ENCODE results near the gene LAMA3. TPM values are rescaled to one million over a fixed set of nuclear protein-coding genes. Genes with fewer than 3 reads are reported as not detected.
A peak's percentile ranks its signal among the peaks of the same experiment; 100 is the strongest.

LAMA3 gene
- polyA plus RNA-seq, 1 of the 3 experiments (the other 2 are of a cell fraction), result 3.5 TPM

DNA sequence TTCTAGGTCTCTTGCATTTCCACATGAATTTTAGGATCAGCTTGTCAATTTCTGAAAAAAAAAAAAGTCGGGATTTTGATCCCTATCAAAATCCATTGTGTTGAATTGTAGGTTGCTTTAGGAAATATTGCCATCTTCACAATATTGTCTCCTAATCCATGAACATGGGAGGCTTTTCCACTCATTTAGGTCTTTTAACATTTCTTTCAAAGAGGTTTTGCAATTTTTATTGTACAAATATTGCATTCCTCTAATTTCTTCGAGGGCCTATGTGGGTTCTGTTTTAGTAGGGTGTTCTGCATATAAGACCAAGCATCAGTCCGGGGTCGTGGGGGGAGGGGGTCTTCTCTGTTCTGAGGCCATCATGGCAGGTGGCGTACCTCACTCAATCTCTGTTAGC, 725 bp upstream of the LAMA3 start:
- Histone ChIP-seq H3K4me3 (ENCODE audit: low read depth in 2 of 2, low read length in 1 of 2) (peak overlapping the region in 1 of 2 experiments; percentile 64; a peak in 1 of 4 replicates), H3K9me2 (no peaks in the 10 kb centered on the region), H3K79me2 (ENCODE audit: insufficient read depth) (no peaks in the 10 kb centered on the region), H4K20me1 (ENCODE audit: insufficient read depth) (no peaks in the 10 kb centered on the region), H3K36me3 (replicated peaks in 1 of 2; ENCODE audit: control insufficient read depth in 1 of 2, insufficient read depth in 2 of 2, low read length in 1 of 2) (no peaks in the 10 kb centered on the region), H3F3A (replicated peaks; ENCODE audit: insufficient read depth) (no peaks in the 10 kb centered on the region), H3K4me2 (peak overlapping the region; percentile 89), H3K9me3 (no peaks in the 10 kb centered on the region), H3K9ac (no peak overlapping the region), H2AFZ (ENCODE audit: low read depth) (no peak overlapping the region), H3K4me1 (ENCODE audit: control insufficient read depth in 1 of 2, insufficient read depth in 2 of 2, low read depth in 1 of 2, low read length in 1 of 2) (peaks cover 3 to 10% of the 10 kb centered on the region in 2 experiments; a peak in 2 of 4 replicates), H3K27me3 (ENCODE audit: insufficient read depth) (no peaks in the 10 kb centered on the region), H3K27ac (ENCODE audit: low read depth in 2 of 2, low read length in 1 of 2) (no peak overlapping the region)
- ChIA-PET CTCF (interaction anchor here (2.2 kb wide), 1 partner anchor 15 kb away, joined by 12 read pairs; no protein-coding TSS in a partner anchor), POLR2A (no interaction called here)
- TF ChIP-seq EZH2phosphoT487 (IDR thresholded peaks at IDR 0.05; ENCODE audit: borderline replicate concordance, low read depth), result no peak
- no peak for TF ChIP-seq TCF12 (IDR thresholded peaks at IDR 0.05)
- TF ChIP-seq TEAD4 (IDR thresholded peaks at IDR 0.05; ENCODE audit: borderline replicate concordance, insufficient read depth), result no peak
- no peak for TF ChIP-seq EP300 (IDR thresholded peaks at IDR 0.05; ENCODE audit: borderline replicate concordance in 1 of 2, low read depth in 1 of 2, low read length in 1 of 2)
- TF ChIP-seq, protein P1, sequence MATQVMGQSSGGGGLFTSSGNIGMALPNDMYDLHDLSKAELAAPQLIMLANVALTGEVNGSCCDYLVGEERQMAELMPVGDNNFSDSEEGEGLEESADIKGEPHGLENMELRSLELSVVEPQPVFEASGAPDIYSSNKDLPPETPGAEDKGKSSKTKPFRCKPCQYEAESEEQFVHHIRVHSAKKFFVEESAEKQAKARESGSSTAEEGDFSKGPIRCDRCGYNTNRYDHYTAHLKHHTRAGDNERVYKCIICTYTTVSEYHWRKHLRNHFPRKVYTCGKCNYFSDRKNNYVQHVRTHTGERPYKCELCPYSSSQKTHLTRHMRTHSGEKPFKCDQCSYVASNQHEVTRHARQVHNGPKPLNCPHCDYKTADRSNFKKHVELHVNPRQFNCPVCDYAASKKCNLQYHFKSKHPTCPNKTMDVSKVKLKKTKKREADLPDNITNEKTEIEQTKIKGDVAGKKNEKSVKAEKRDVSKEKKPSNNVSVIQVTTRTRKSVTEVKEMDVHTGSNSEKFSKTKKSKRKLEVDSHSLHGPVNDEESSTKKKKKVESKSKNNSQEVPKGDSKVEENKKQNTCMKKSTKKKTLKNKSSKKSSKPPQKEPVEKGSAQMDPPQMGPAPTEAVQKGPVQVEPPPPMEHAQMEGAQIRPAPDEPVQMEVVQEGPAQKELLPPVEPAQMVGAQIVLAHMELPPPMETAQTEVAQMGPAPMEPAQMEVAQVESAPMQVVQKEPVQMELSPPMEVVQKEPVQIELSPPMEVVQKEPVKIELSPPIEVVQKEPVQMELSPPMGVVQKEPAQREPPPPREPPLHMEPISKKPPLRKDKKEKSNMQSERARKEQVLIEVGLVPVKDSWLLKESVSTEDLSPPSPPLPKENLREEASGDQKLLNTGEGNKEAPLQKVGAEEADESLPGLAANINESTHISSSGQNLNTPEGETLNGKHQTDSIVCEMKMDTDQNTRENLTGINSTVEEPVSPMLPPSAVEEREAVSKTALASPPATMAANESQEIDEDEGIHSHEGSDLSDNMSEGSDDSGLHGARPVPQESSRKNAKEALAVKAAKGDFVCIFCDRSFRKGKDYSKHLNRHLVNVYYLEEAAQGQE (IDR thresholded peaks at IDR 0.05; ENCODE audit: low read depth, low read length), result no peak
- TF ChIP-seq, protein P2, sequence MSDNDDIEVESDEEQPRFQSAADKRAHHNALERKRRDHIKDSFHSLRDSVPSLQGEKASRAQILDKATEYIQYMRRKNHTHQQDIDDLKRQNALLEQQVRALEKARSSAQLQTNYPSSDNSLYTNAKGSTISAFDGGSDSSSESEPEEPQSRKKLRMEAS (IDR thresholded peaks at IDR 0.05; ENCODE audit: low read depth), result no peak
- no peak for TF ChIP-seq RCOR1 (IDR thresholded peaks at IDR 0.05; ENCODE audit: low read length)
- no peak for TF ChIP-seq JUND (IDR thresholded peaks at IDR 0.05)
- TF ChIP-seq, protein P3, sequence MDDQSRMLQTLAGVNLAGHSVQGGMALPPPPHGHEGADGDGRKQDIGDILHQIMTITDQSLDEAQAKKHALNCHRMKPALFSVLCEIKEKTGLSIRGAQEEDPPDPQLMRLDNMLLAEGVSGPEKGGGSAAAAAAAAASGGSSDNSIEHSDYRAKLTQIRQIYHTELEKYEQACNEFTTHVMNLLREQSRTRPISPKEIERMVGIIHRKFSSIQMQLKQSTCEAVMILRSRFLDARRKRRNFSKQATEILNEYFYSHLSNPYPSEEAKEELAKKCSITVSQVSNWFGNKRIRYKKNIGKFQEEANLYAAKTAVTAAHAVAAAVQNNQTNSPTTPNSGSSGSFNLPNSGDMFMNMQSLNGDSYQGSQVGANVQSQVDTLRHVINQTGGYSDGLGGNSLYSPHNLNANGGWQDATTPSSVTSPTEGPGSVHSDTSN (IDR thresholded peaks at IDR 0.05), result no peak
- WGBS (ENCODE audit: low lambda C conversion rate), result 58% methylated on average over 5 of the region's 5 CpGs
- DNase-seq, result no peak

DNA sequence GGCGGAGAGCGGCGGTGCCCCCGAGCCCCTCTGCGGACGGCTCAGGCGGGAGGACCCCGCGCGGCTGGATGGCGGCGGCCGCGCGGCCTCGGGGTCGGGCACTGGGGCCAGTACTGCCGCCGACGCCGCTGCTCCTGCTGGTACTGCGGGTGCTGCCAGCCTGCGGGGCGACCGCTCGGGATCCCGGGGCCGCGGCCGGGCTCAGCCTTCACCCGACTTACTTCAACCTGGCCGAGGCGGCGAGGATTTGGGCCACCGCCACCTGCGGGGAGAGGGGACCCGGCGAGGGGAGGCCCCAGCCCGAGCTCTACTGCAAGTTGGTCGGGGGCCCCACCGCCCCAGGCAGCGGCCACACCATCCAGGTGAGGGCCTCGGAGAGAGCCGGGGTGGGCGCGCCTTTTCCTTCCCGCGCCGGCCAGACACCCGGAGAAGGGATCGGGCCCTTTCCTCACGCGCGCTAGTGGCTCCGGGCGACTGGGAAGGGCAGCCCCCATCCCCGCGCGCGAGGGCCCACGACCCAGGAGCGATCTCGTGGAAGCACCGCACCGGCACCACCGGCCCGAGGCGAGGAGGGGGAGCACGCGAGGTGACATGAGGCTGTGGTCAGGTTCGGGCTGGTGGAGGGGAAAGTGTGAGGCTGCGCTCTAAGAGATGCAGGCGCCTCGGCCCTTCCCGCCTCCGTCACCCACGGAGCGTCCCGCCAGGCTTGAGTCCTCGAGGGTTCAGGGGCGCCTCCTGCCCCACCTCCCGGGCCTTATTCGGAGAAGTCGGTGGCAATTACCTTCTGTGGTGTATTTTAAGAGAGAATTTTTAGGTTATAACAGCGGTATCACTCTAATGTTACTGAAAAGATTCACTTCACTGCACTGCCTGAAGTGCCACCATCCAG, 607 bp downstream of the LAMA3 start:
- Histone ChIP-seq H3K4me3 (ENCODE audit: low read depth in 2 of 2, low read length in 1 of 2) (peak overlapping the region; percentile 60 to 64), H3K4me2 (peak overlapping the region; percentile 89), H3K79me2 (ENCODE audit: insufficient read depth) (no peaks in the 10 kb centered on the region), H2AFZ (ENCODE audit: low read depth) (peak overlapping the region; percentile 47), H3F3A (replicated peaks; ENCODE audit: insufficient read depth) (no peaks in the 10 kb centered on the region), H3K27ac (ENCODE audit: low read depth in 2 of 2, low read length in 1 of 2) (no peak overlapping the region), H3K9ac (peak overlapping the region; percentile 32; the same call in 1 of the 2 replicates), H3K4me1 (ENCODE audit: control insufficient read depth in 1 of 2, insufficient read depth in 2 of 2, low read depth in 1 of 2, low read length in 1 of 2) (peaks cover 2 to 13% of the 10 kb centered on the region in 2 experiments; a peak in 2 of 4 replicates), H3K9me3 (no peaks in the 10 kb centered on the region), H3K9me2 (no peaks in the 10 kb centered on the region), H4K20me1 (ENCODE audit: insufficient read depth) (no peaks in the 10 kb centered on the region), H3K36me3 (replicated peaks in 1 of 2; ENCODE audit: control insufficient read depth in 1 of 2, insufficient read depth in 2 of 2, low read length in 1 of 2) (no peaks in the 10 kb centered on the region), H3K27me3 (ENCODE audit: insufficient read depth) (no peaks in the 10 kb centered on the region)
- ChIA-PET CTCF (interaction anchor here (0.6 to 2.2 kb wide), 3 partner anchors 13 to 564 kb away, joined by 4 to 12 read pairs (median 8); no protein-coding TSS in a partner anchor), POLR2A (no interaction called here)
- no peak for DNase-seq
- WGBS (ENCODE audit: low lambda C conversion rate), result 18% methylated on average over 24 of the region's 85 CpGs
- TF ChIP-seq, protein P4, sequence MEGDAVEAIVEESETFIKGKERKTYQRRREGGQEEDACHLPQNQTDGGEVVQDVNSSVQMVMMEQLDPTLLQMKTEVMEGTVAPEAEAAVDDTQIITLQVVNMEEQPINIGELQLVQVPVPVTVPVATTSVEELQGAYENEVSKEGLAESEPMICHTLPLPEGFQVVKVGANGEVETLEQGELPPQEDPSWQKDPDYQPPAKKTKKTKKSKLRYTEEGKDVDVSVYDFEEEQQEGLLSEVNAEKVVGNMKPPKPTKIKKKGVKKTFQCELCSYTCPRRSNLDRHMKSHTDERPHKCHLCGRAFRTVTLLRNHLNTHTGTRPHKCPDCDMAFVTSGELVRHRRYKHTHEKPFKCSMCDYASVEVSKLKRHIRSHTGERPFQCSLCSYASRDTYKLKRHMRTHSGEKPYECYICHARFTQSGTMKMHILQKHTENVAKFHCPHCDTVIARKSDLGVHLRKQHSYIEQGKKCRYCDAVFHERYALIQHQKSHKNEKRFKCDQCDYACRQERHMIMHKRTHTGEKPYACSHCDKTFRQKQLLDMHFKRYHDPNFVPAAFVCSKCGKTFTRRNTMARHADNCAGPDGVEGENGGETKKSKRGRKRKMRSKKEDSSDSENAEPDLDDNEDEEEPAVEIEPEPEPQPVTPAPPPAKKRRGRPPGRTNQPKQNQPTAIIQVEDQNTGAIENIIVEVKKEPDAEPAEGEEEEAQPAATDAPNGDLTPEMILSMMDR (IDR thresholded peaks at IDR 0.05), result 0 out of 2 replicates have a peak, but pooled peaks have one; percentile 4
- TF ChIP-seq SMC3 (IDR thresholded peaks at IDR 0.05; ENCODE audit: low read depth, low read length), result no peak

Measured in SK-N-SH (cell line).